Activated CD4-positive, alpha-beta memory T cell treated with anti-CD3 and anti-CD28 coated beads, Interleukin-2, amount 10 ng/mL, durations not matched to agents 7 days and 5 days (primary cell): Measurements from ENCODE around the gene ZNF497. TPM values are rescaled to one million over a fixed set of nuclear protein-coding genes. Genes with fewer than 3 reads are reported as not detected.
"Not testable (repeated sequence)": the region's sequence is repeated elsewhere in the genome, so short reads cannot be mapped to it uniquely, and the experiment has no call there.

Source experiments
- CTCF ChIA-PET: fragments of 350-600 bp; sonication (Branson Sonifier 250); formaldehyde crosslinking; loops from one replicate; lab custom pipeline; 2021; ENCODE audit warnings: antibody characterized with exemption, inconsistent platforms; lab: Charles Lee
- POLR2A ChIA-PET: fragments of 350-600 bp; sonication (Branson Sonifier 250); formaldehyde crosslinking; loops from one replicate; lab custom pipeline; 2021; ENCODE audit warnings: antibody characterized with exemption; lab: Charles Lee
- DNase-seq: peaks from one replicate; pipeline ENCODE4 v3.0.0-alpha.2; 2020
- H3K27ac Mint-ChIP-seq: one replicate; pipeline ENCODE4 v1.8.0; 2021; ENCODE audit warnings: mild to moderate bottlenecking, mixed read lengths
- H3K27me3 Mint-ChIP-seq: one replicate; pipeline ENCODE4 v1.8.0; 2021; ENCODE audit warnings: mixed read lengths
- H3K36me3 Mint-ChIP-seq: one replicate; pipeline ENCODE4 v1.8.0; 2021; ENCODE audit warnings: low read depth, mixed read lengths
- H3K4me1 Mint-ChIP-seq: one replicate; pipeline ENCODE4 v1.8.0; 2021; ENCODE audit warnings: mixed read lengths
- H3K4me3 Mint-ChIP-seq: one replicate; pipeline ENCODE4 v1.8.0; 2021; ENCODE audit warnings: mild to moderate bottlenecking, mixed read lengths
- H3K9me3 Mint-ChIP-seq: one replicate; pipeline ENCODE4 v1.8.0; 2021; ENCODE audit warnings: mixed read lengths
- total RNA-seq, 2 experiments: library from RNA; stranded (reverse); gene quantifications; one replicate each; pipeline ENCODE4 v1.2.3, GENCODE V29; 2021

The ZNF497 gene
- total RNA-seq, 2 experiments from 2014 or later = 1.1 to 1.2 TPM

GRCh38 chr19:58355215-58355796 is 7.2 kb downstream of the ZNF497 start:
- no peak overlapping the region for H3K4me3 Mint-ChIP-seq
- H3K27ac Mint-ChIP-seq = no peak overlapping the region
- H3K9me3 Mint-ChIP-seq = no peaks in the 10 kb centered on the region
- peaks cover 9% of the 10 kb centered on the region for H3K36me3 Mint-ChIP-seq
- peaks cover 4% of the 10 kb centered on the region for H3K27me3 Mint-ChIP-seq
- no peak for DNase-seq
- ChIA-PET CTCF (no interaction called here), POLR2A (interaction anchor here (1.2 to 2.8 kb wide), 3 partner anchors 8 to 164 kb away, joined by 3 to 16 read pairs (median 4); partner anchors contain the start of gene ZBTB45)
- H3K4me1 Mint-ChIP-seq = peaks cover 16% of the 10 kb centered on the region

- CTCF ChIA-PET = no interaction called here
- no peak for DNase-seq
- POLR2A ChIA-PET = interaction anchor here (0.7 to 1.2 kb wide), 2 partner anchors 9 to 166 kb away, joined by 3 read pairs; no protein-coding TSS in a partner anchor
- Mint-ChIP-seq H3K27ac (no peak overlapping the region), H3K27me3 (peaks cover 4% of the 10 kb centered on the region), H3K9me3 (no peaks in the 10 kb centered on the region), H3K36me3 (peaks cover 12% of the 10 kb centered on the region), H3K4me1 (peaks cover 18% of the 10 kb centered on the region), H3K4me3 (no peak overlapping the region)
These were observed 8.0 kb downstream of the ZNF497 start for GRCh38 chr19:58354478-58355030.

- peaks cover 4% of the 10 kb centered on the region for H3K27me3 Mint-ChIP-seq
- H3K27ac Mint-ChIP-seq = no peak overlapping the region
- CTCF ChIA-PET = no interaction called here
- POLR2A ChIA-PET = interaction anchor here (1.2 kb wide), 1 partner anchor 10 kb away, joined by 3 read pairs; no protein-coding TSS in a partner anchor
- H3K4me1 Mint-ChIP-seq = peaks cover 23% of the 10 kb centered on the region
- no peaks in the 10 kb centered on the region for H3K9me3 Mint-ChIP-seq
- H3K36me3 Mint-ChIP-seq = peaks cover 16% of the 10 kb centered on the region
- H3K4me3 Mint-ChIP-seq = no peak overlapping the region
- no peak for DNase-seq
These were observed 8.7 kb downstream of the ZNF497 start for GRCh38 chr19:58353717-58354477.

- H3K27ac Mint-ChIP-seq = no peak within 1 kb of the TSS
- H3K4me1 Mint-ChIP-seq = peaks cover 31% of the 10 kb centered on the region
- ChIA-PET POLR2A (no interaction called here), CTCF (no interaction called here)
- no peak within 1 kb of the TSS for H3K4me3 Mint-ChIP-seq
- peaks cover 4% of the 10 kb centered on the region for H3K27me3 Mint-ChIP-seq
- DNase-seq = no peak
- no peaks in the 10 kb centered on the region for H3K9me3 Mint-ChIP-seq
- H3K36me3 Mint-ChIP-seq = peaks cover 19% of the 10 kb centered on the region
These were observed 9.5 kb downstream of the ZNF497 start, which contains the start of gene A1BG for GRCh38 chr19:58352760-58353671. A1BG (minus strand) TSS chr19:58353492; CDS start chr19:58353437, 55 bp downstream.

GRCh38 chr19:58351990-58352755 is 10.4 kb downstream of the ZNF497 start:
- H3K27ac Mint-ChIP-seq = no peak overlapping the region
- peaks cover 21% of the 10 kb centered on the region for H3K36me3 Mint-ChIP-seq
- ChIA-PET CTCF (no interaction called here), POLR2A (interaction anchor here (0.8 kb wide), 1 partner anchor 10 kb away, joined by 3 read pairs; no protein-coding TSS in a partner anchor)
- DNase-seq = no peak
- peaks cover 4% of the 10 kb centered on the region for H3K27me3 Mint-ChIP-seq
- no peak overlapping the region for H3K4me3 Mint-ChIP-seq
- no peaks in the 10 kb centered on the region for H3K9me3 Mint-ChIP-seq
- H3K4me1 Mint-ChIP-seq = peaks cover 35% of the 10 kb centered on the region

- peaks cover 4% of the 10 kb centered on the region for H3K27me3 Mint-ChIP-seq
- no peak overlapping the region for H3K27ac Mint-ChIP-seq
- POLR2A ChIA-PET = interaction anchor here (0.8 kb wide), 1 partner anchor 10 kb away, joined by 3 read pairs; no protein-coding TSS in a partner anchor
- no peaks in the 10 kb centered on the region for H3K9me3 Mint-ChIP-seq
- no peak for DNase-seq
- no peak overlapping the region for H3K4me3 Mint-ChIP-seq
- H3K4me1 Mint-ChIP-seq = peaks cover 34% of the 10 kb centered on the region
- CTCF ChIA-PET = no interaction called here
- H3K36me3 Mint-ChIP-seq = peaks cover 21% of the 10 kb centered on the region
These were observed 11.0 kb downstream of the ZNF497 start for GRCh38 chr19:58351558-58351878.

- CTCF ChIA-PET = no interaction called here
- no peak overlapping the region for H3K27ac Mint-ChIP-seq
- H3K9me3 Mint-ChIP-seq = no peaks in the 10 kb centered on the region
- peaks cover 31% of the 10 kb centered on the region for H3K4me1 Mint-ChIP-seq
- peaks cover 22% of the 10 kb centered on the region for H3K36me3 Mint-ChIP-seq
- no peak overlapping the region for H3K4me3 Mint-ChIP-seq
- POLR2A ChIA-PET = no interaction called here
- DNase-seq = no peak
- peaks cover 5% of the 10 kb centered on the region for H3K27me3 Mint-ChIP-seq
These were observed 11.5 kb downstream of the ZNF497 start for GRCh38 chr19:58350871-58351557.

GRCh38 chr19:58350001-58350861 is 12.3 kb downstream of the ZNF497 start:
- no peak overlapping the region for H3K4me3 Mint-ChIP-seq
- POLR2A ChIA-PET = no interaction called here
- no peaks in the 10 kb centered on the region for H3K9me3 Mint-ChIP-seq
- peaks cover 6% of the 10 kb centered on the region for H3K27me3 Mint-ChIP-seq
- CTCF ChIA-PET = no interaction called here
- peaks cover 36% of the 10 kb centered on the region for H3K4me1 Mint-ChIP-seq
- peaks cover 26% of the 10 kb centered on the region for H3K36me3 Mint-ChIP-seq
- DNase-seq = no peak
- no peak overlapping the region for H3K27ac Mint-ChIP-seq

- ChIA-PET CTCF (no interaction called here), POLR2A (no interaction called here)
- Mint-ChIP-seq H3K4me3 (peak overlapping the region; percentile 8), H3K36me3 (peaks cover 26% of the 10 kb centered on the region), H3K4me1 (peaks cover 35% of the 10 kb centered on the region), H3K27ac (no peak overlapping the region), H3K27me3 (peaks cover 6% of the 10 kb centered on the region), H3K9me3 (no peaks in the 10 kb centered on the region)
- no peak for DNase-seq
These were observed 13.0 kb downstream of the ZNF497 start for GRCh38 chr19:58349590-58349989.

- Mint-ChIP-seq H3K36me3 (peaks cover 26% of the 10 kb centered on the region), H3K4me3 (peak overlapping the region; percentile 92), H3K4me1 (peaks cover 35% of the 10 kb centered on the region)
- not testable (repeated sequence) for H3K27me3 Mint-ChIP-seq, DNase-seq, H3K27ac Mint-ChIP-seq, H3K9me3 Mint-ChIP-seq
- ChIA-PET POLR2A (interaction anchor here (0.8 to 3.4 kb wide), 9 partner anchors 8 to 346 kb away, joined by 3 to 22 read pairs (median 3); partner anchors contain the start of genes ERVK3-1, RPS5, ZBTB45 and ZNF497), CTCF (interaction anchor here (1.6 to 2.8 kb wide), 3 partner anchors 15 to 60 kb away, joined by 3 to 15 read pairs (median 7); partner anchors contain the start of genes ZNF497, ZNF584 and ZSCAN22)
These were observed 14.5 kb downstream of the ZNF497 start for GRCh38 chr19:58348080-58348479.
